ENCODE results near the gene SRA1.

SRA1 gene

GRCh38 chr5:140575309-140575708 is 18.0 kb upstream of the SRA1 start:
- TF ChIP-seq, protein P1, sequence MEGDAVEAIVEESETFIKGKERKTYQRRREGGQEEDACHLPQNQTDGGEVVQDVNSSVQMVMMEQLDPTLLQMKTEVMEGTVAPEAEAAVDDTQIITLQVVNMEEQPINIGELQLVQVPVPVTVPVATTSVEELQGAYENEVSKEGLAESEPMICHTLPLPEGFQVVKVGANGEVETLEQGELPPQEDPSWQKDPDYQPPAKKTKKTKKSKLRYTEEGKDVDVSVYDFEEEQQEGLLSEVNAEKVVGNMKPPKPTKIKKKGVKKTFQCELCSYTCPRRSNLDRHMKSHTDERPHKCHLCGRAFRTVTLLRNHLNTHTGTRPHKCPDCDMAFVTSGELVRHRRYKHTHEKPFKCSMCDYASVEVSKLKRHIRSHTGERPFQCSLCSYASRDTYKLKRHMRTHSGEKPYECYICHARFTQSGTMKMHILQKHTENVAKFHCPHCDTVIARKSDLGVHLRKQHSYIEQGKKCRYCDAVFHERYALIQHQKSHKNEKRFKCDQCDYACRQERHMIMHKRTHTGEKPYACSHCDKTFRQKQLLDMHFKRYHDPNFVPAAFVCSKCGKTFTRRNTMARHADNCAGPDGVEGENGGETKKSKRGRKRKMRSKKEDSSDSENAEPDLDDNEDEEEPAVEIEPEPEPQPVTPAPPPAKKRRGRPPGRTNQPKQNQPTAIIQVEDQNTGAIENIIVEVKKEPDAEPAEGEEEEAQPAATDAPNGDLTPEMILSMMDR (IDR thresholded peaks at IDR 0.05; ENCODE audit: low read depth, low read length) = peak; percentile 42
- Histone ChIP-seq H3K36me3 (no peaks in the 10 kb centered on the region), H3K4me3 (ENCODE audit: low read depth, low read length) (no peak overlapping the region), H3K9me3 (ENCODE audit: severe bottlenecking) (no peaks in the 10 kb centered on the region), H3K27ac (no peak overlapping the region), H3K27me3 (ENCODE audit: insufficient read depth, low read depth, severe bottlenecking) (no peaks in the 10 kb centered on the region)
- DNase-seq = peak; percentile 60

- Histone ChIP-seq H3K36me3 (no peaks in the 10 kb centered on the region), H3K27ac (no peak overlapping the region), H3K27me3 (ENCODE audit: insufficient read depth, low read depth, severe bottlenecking) (no peaks in the 10 kb centered on the region), H3K4me3 (ENCODE audit: low read depth, low read length) (no peak overlapping the region), H3K9me3 (ENCODE audit: severe bottlenecking) (no peaks in the 10 kb centered on the region)
- DNase-seq = no peak
- TF ChIP-seq, protein P1 (IDR thresholded peaks at IDR 0.05; ENCODE audit: low read depth, low read length) = no peak
These were observed 16.9 kb upstream of the SRA1 start for GRCh38 chr5:140574165-140574564.

- Histone ChIP-seq H3K9me3 (ENCODE audit: severe bottlenecking) (no peaks in the 10 kb centered on the region), H3K27ac (no peak overlapping the region), H3K27me3 (ENCODE audit: insufficient read depth, low read depth, severe bottlenecking) (no peaks in the 10 kb centered on the region), H3K36me3 (no peaks in the 10 kb centered on the region), H3K4me3 (ENCODE audit: low read depth, low read length) (no peak overlapping the region)
- TF ChIP-seq, protein P1 (IDR thresholded peaks at IDR 0.05; ENCODE audit: low read depth, low read length) = no peak
- DNase-seq = no peak
These were observed 16.4 kb upstream of the SRA1 start for GRCh38 chr5:140573683-140574082.

GRCh38 chr5:140571105-140571504 is 13.8 kb upstream of the SRA1 start:
- Histone ChIP-seq H3K36me3 (peaks cover 20% of the 10 kb centered on the region), H3K4me3 (ENCODE audit: low read depth, low read length) (no peak overlapping the region), H3K9me3 (ENCODE audit: severe bottlenecking) (no peaks in the 10 kb centered on the region), H3K27me3 (ENCODE audit: insufficient read depth, low read depth, severe bottlenecking) (no peaks in the 10 kb centered on the region), H3K27ac (no peak overlapping the region)
- DNase-seq = no peak
- TF ChIP-seq, protein P1 (IDR thresholded peaks at IDR 0.05; ENCODE audit: low read depth, low read length) = no peak

GRCh38 chr5:140570488-140570887 is 13.2 kb upstream of the SRA1 start:
- H3K9me3 ChIP-seq (ENCODE audit: severe bottlenecking) = no peaks in the 10 kb centered on the region
- H3K36me3 ChIP-seq = peaks cover 25% of the 10 kb centered on the region
- no peak for DNase-seq
- TF ChIP-seq, protein P1 (IDR thresholded peaks at IDR 0.05; ENCODE audit: low read depth, low read length) = no peak
- H3K27me3 ChIP-seq (ENCODE audit: insufficient read depth, low read depth, severe bottlenecking) = no peaks in the 10 kb centered on the region
- no peak overlapping the region for H3K4me3 ChIP-seq (ENCODE audit: low read depth, low read length)
- H3K27ac ChIP-seq = no peak overlapping the region

GRCh38 chr5:140570058-140570457 is 12.8 kb upstream of the SRA1 start:
- TF ChIP-seq, protein P1 (IDR thresholded peaks at IDR 0.05; ENCODE audit: low read depth, low read length) = no peak
- H3K27me3 ChIP-seq (ENCODE audit: insufficient read depth, low read depth, severe bottlenecking) = no peaks in the 10 kb centered on the region
- no peak overlapping the region for H3K4me3 ChIP-seq (ENCODE audit: low read depth, low read length)
- no peak overlapping the region for H3K27ac ChIP-seq
- no peak for DNase-seq
- H3K36me3 ChIP-seq = peaks cover 25% of the 10 kb centered on the region
- H3K9me3 ChIP-seq (ENCODE audit: severe bottlenecking) = no peaks in the 10 kb centered on the region
